Endothelial cell of umbilical vein (primary cell): ENCODE data around the gene CHCHD3. TPM values are rescaled to one million over a fixed set of nuclear protein-coding genes. Genes with fewer than 3 reads are reported as not detected.

Source experiments
- BruUV-seq: library from RNA; stranded (reverse); fragments of 400-500 nt; replicated peaks from 2 replicates; lab custom pipeline; 2021; lab: Mats Ljungman, UMichigan
- CTCF ChIA-PET: fragments of 300-600, 350-600 bp; sonication (Branson Sonifier 250); formaldehyde crosslinking; loops from one replicate; lab custom pipeline; 2021; ENCODE audit warnings: antibody characterized with exemption, inconsistent platforms; lab: Charles Lee
- POLR2A ChIA-PET: fragments of 300-600, 350-600 bp; sonication (Branson Sonifier 250); formaldehyde crosslinking; loops from one replicate; lab custom pipeline; 2021; ENCODE audit warnings: antibody characterized with exemption, inconsistent platforms; lab: Charles Lee
- DNase-seq: peaks from one replicate; pipeline ENCODE4 v3.0.0-alpha.2; 2011; ENCODE audit warnings: low read depth, low spot score
- FAIRE-seq: peaks from 2 replicates; lab custom pipeline; 2011; peaks lifted over from hg19 to GRCh38; lab: Jason Lieb, UNC
- H2AFZ ChIP-seq: 2 replicates; pipeline ENCODE4 v1.6.0; 2012; ENCODE audit warnings: low read depth, low read length, control low read depth, inconsistent platforms
- H3K27ac ChIP-seq: 2 replicates; pipeline ENCODE4 v1.5.1; 2011; ENCODE audit warnings: low read depth, mild to moderate bottlenecking, control low read depth, low read length, moderate library complexity; ENCODE audit not compliant: insufficient read depth
- H3K27me3 ChIP-seq, 2 experiments: 2 replicates each; pipeline versions ENCODE4 v1.6.0 to v1.6.1; 2011; ENCODE audit warnings: low read length in 2 of 2, mixed read lengths in 1 of 2; ENCODE audit not compliant: control insufficient read depth in 2 of 2, insufficient read depth in 2 of 2
- H3K36me3 ChIP-seq, 2 experiments: 2 replicates in 1 of 2; 3 replicates in 1 of 2; pipeline ENCODE4 v1.5.1; 2011; ENCODE audit warnings: low read length in 2 of 2, mild to moderate bottlenecking in 1 of 2, moderate library complexity in 1 of 2; ENCODE audit not compliant: control insufficient read depth in 2 of 2, insufficient read depth in 2 of 2; ENCODE audit errors: extremely low read depth in 1 of 2
- H3K4me1 ChIP-seq: 3 replicates; pipeline ENCODE4 v1.5.1; 2011; ENCODE audit warnings: mild to moderate bottlenecking, low read length; ENCODE audit not compliant: control insufficient read depth, insufficient read depth; ENCODE audit errors: extremely low read depth
- H3K4me2 ChIP-seq: 2 replicates; pipeline ENCODE4 v1.6.1; 2011; ENCODE audit warnings: low read length, control low read depth, mixed read lengths; ENCODE audit not compliant: insufficient read depth
- H3K4me3 ChIP-seq, 3 experiments: fragments of 200-600 bp in 1 of 3; sonication (generic), shearing (Covaris generic) in 1 of 3; replicated peaks in 1 of 3; 2 replicates each; pipeline ENCODE4 v1.5.1; 2011 to 2016; ENCODE audit warnings: control low read depth in 3 of 3, low read length in 3 of 3, mild to moderate bottlenecking in 2 of 3, inconsistent platforms in 1 of 3, low read depth in 1 of 3, moderate library complexity in 1 of 3; ENCODE audit not compliant: insufficient read depth in 1 of 3
- H3K79me2 ChIP-seq: 2 replicates; pipeline ENCODE4 v1.6.0; 2012; ENCODE audit warnings: low read length, inconsistent platforms; ENCODE audit not compliant: control insufficient read depth, insufficient read depth
- H3K9ac ChIP-seq: replicated peaks from 2 replicates; pipeline ENCODE3; 2011; ENCODE audit warnings: low read length, control low read depth; ENCODE audit not compliant: insufficient read depth; ENCODE audit errors: extremely low read depth
- H3K9me1 ChIP-seq: replicated peaks from 3 replicates; pipeline ENCODE4 v1.6.0; 2011; ENCODE audit warnings: mild to moderate bottlenecking, low read length; ENCODE audit not compliant: control insufficient read depth, insufficient read depth; ENCODE audit errors: extremely low read depth
- H3K9me3 ChIP-seq: replicated peaks from 2 replicates; pipeline ENCODE4 v1.5.1; 2012; ENCODE audit warnings: low read length, inconsistent platforms; ENCODE audit not compliant: control insufficient read depth, insufficient read depth
- H4K20me1 ChIP-seq: replicated peaks from 2 replicates; pipeline ENCODE3; 2011; ENCODE audit warnings: mild to moderate bottlenecking, low read length; ENCODE audit not compliant: control insufficient read depth, insufficient read depth; ENCODE audit errors: extremely low read depth
- CTCF ChIP-seq, 2 donors: IDR thresholded peaks; 1 replicate in 1 of 2; 2 replicates in 1 of 2; pipeline ENCODE4 v1.5.1; 2011; ENCODE audit warnings: low read length in 2 of 2, mild to moderate bottlenecking in 2 of 2, moderate library complexity in 2 of 2, control low read depth in 1 of 2, inconsistent platforms in 1 of 2, low read depth in 1 of 2; ENCODE audit not compliant: insufficient read depth in 1 of 2; ENCODE audit errors: extremely low read depth in 1 of 2
- EZH2 ChIP-seq: IDR thresholded peaks from 2 replicates; pipeline ENCODE4 v1.6.1; 2012; ENCODE audit warnings: borderline replicate concordance, low read depth, mild to moderate bottlenecking, moderate library complexity, low read length, inconsistent platforms; ENCODE audit not compliant: severe bottlenecking
- FOS ChIP-seq: IDR thresholded peaks from 2 replicates; pipeline ENCODE4 v1.6.1; 2011; ENCODE audit warnings: mild to moderate bottlenecking, low read length, moderate library complexity, borderline replicate concordance; ENCODE audit not compliant: insufficient read depth
- GATA2 ChIP-seq: IDR thresholded peaks from 2 replicates; pipeline ENCODE4 v1.7.0; 2011; ENCODE audit warnings: low read depth, mild to moderate bottlenecking, moderate library complexity, mixed read lengths, low read length; ENCODE audit not compliant: insufficient read length, insufficient read depth
- JUN ChIP-seq: IDR thresholded peaks from 2 replicates; pipeline ENCODE4 v1.6.1; 2011; ENCODE audit warnings: borderline replicate concordance, low read depth; ENCODE audit not compliant: insufficient read length, insufficient read depth
- MYC ChIP-seq: IDR thresholded peaks from one replicate; pipeline ENCODE4 v1.6.1; 2011; ENCODE audit warnings: mild to moderate bottlenecking, low read depth, low read length
- POLR2A ChIP-seq: IDR thresholded peaks from 2 replicates; pipeline ENCODE4 v1.6.1; 2012; ENCODE audit warnings: low read depth, mild to moderate bottlenecking, control low read depth, low read length
- POLR2AphosphoS5 ChIP-seq: IDR thresholded peaks from 2 replicates; pipeline ENCODE4 v1.6.1; 2012; ENCODE audit warnings: low read depth, mild to moderate bottlenecking, control low read depth, low read length, moderate library complexity; ENCODE audit not compliant: insufficient read depth
- dilution Hi-C: fragments of 300-500 bp; cut with MboI; formaldehyde crosslinking; loops from one replicate; pipeline ENCODE4 v1.15.0; 2019; ENCODE audit warnings: low sequenced_read_pairs; ENCODE audit not compliant: extremely low pct_ligation_motif_present
- intact Hi-C: fragments of 100-400 bp; cut with micrococcal nuclease; formaldehyde crosslinking; loops from one replicate; pipeline ENCODE4 v1.10.0; 2022
- polyA plus RNA-seq, 4 experiments: library from polyadenylated mRNA; depleted of rRNA in 3 of 4; stranded (reverse) in 3 of 4; unstranded in 1 of 4; fragments of >200 nt; gene quantifications; 2 replicates each; pipeline versions ENCODE4 v1.2.1 to v1.2.3, GENCODE V29; 2011 to 2012; ENCODE audit warnings: missing spikeins in 1 of 4
- total RNA-seq: library from RNA; stranded (reverse); gene quantifications from 2 replicates; pipeline ENCODE4 v1.2.3, GENCODE V29; 2021
- TF ChIP-seq, protein P1 (sequence below): IDR thresholded peaks from 2 replicates; pipeline ENCODE4 v1.6.1; 2011; ENCODE audit not compliant: insufficient read depth, insufficient read length

The CHCHD3 gene
- total and polyA plus RNA-seq, 2 donors (not counting 3 experiments of a cell fraction or from before 2014, with no cell fraction given), result 22.0 to 63.7 TPM

- CTCF ChIA-PET, result interaction anchor here (1.1 kb wide), 1 partner anchor 9 kb away, joined by 3 read pairs; no protein-coding TSS in a partner anchor
- H3K9ac ChIP-seq, result no peak overlapping the region
- TF ChIP-seq POLR2AphosphoS5, result no peak
- TF ChIP-seq GATA2, result no peak
- no peak for TF ChIP-seq FOS
- TF ChIP-seq JUN, result no peak
- no peak for TF ChIP-seq EZH2
- TF ChIP-seq MYC, result no peak
- FAIRE-seq, result no peak
- H3K36me3 ChIP-seq, result no peaks in the 10 kb centered on the region
- no TSS peak for BruUV-seq
- no peak overlapping the region for H2AFZ ChIP-seq
- no peaks in the 10 kb centered on the region for H3K9me3 ChIP-seq
- POLR2A ChIA-PET, result no interaction called here
- peaks cover 3% of the 10 kb centered on the region for H4K20me1 ChIP-seq
- no peak overlapping the region for H3K4me2 ChIP-seq
- no peaks in the 10 kb centered on the region for H3K9me1 ChIP-seq
- no peak overlapping the region for H3K27ac ChIP-seq
- H3K4me1 ChIP-seq, result no peaks in the 10 kb centered on the region
- intact Hi-C loops, result no loop called here
- no peaks in the 10 kb centered on the region for H3K79me2 ChIP-seq
- no peak for DNase-seq
- no peaks in the 10 kb centered on the region for H3K27me3 ChIP-seq
- H3K4me3 ChIP-seq, result no peak overlapping the region
- dilution Hi-C loops, result no loop called here
These were observed 205.3 kb downstream of the CHCHD3 start for GRCh38 chr7:132876576-132876975.

GRCh38 chr7:132872034-132872433, 209.9 kb downstream of the CHCHD3 start:
- intact Hi-C loops, result no loop called here
- CTCF ChIA-PET, result interaction anchor here (1.5 kb wide), 1 partner anchor 562 kb away, joined by 5 read pairs; no protein-coding TSS in a partner anchor

More at GRCh38 chr7:132872034-132872433, 209.9 kb downstream of the CHCHD3 start:
- no peak overlapping the region for H3K9ac ChIP-seq
- H2AFZ ChIP-seq, result no peak overlapping the region
- H3K36me3 ChIP-seq, result no peaks in the 10 kb centered on the region
- H4K20me1 ChIP-seq, result no peaks in the 10 kb centered on the region
- BruUV-seq, result no TSS peak
- no peaks in the 10 kb centered on the region for H3K27me3 ChIP-seq
- dilution Hi-C loops, result no loop called here
- POLR2A ChIA-PET, result no interaction called here
- H3K9me3 ChIP-seq, result no peaks in the 10 kb centered on the region
- H3K79me2 ChIP-seq, result no peaks in the 10 kb centered on the region
- no peak overlapping the region for H3K4me2 ChIP-seq
- H3K4me1 ChIP-seq, result no peaks in the 10 kb centered on the region
- DNase-seq (no peak), FAIRE-seq (no peak)
- TF ChIP-seq POLR2A (no peak), FOS (no peak), GATA2 (no peak), MYC (no peak), EZH2 (no peak), POLR2AphosphoS5 (no peak), JUN (no peak), CTCF (IDR thresholded peaks at IDR 0.05; ENCODE audit: extremely low read depth in 1 of 2, insufficient read depth in 1 of 2, low read depth in 1 of 2, low read length in 2 of 2) (no peak)
- TF ChIP-seq, protein P1, sequence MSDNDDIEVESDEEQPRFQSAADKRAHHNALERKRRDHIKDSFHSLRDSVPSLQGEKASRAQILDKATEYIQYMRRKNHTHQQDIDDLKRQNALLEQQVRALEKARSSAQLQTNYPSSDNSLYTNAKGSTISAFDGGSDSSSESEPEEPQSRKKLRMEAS, result no peak
- H3K4me3 ChIP-seq, result no peak overlapping the region
- no peaks in the 10 kb centered on the region for H3K9me1 ChIP-seq
- no peak overlapping the region for H3K27ac ChIP-seq
